H9 (cell line): ENCODE results near the gene INPP5A. TPM values are rescaled to one million over a fixed set of nuclear protein-coding genes. Genes with fewer than 3 reads are reported as not detected.

Experiments
- DNase-seq: peaks from one replicate; pipeline ENCODE4 v3.0.0-alpha.2; 2017
- H2AFZ ChIP-seq: one replicate; pipeline ENCODE4 v1.6.1; 2013; ENCODE audit warnings: mild to moderate bottlenecking, low read length, control low read depth, moderate library complexity
- H2AK5ac ChIP-seq: 2 replicates; pipeline ENCODE4 v1.6.1; 2013; ENCODE audit warnings: low read length, control low read depth, mixed read lengths; ENCODE audit not compliant: insufficient read length
- H2BK120ac ChIP-seq: one replicate; pipeline ENCODE4 v1.6.1; 2013; ENCODE audit warnings: low read depth, mild to moderate bottlenecking, low read length, control low read depth, inconsistent platforms; ENCODE audit not compliant: poor library complexity, severe bottlenecking
- H2BK12ac ChIP-seq: 2 replicates; pipeline ENCODE4 v1.6.1; 2013; ENCODE audit warnings: low read length, control low read depth, mixed read lengths, low read depth; ENCODE audit not compliant: insufficient read length
- H2BK15ac ChIP-seq: 2 replicates; pipeline ENCODE4 v1.6.1; 2013; ENCODE audit warnings: low read depth, low read length, control low read depth
- H2BK20ac ChIP-seq: one replicate; pipeline ENCODE4 v1.6.1; 2013; ENCODE audit warnings: low read depth, mild to moderate bottlenecking, low read length, control low read depth, inconsistent platforms; ENCODE audit not compliant: poor library complexity, severe bottlenecking
- H2BK5ac ChIP-seq: 2 replicates; pipeline ENCODE4 v1.6.1; 2013; ENCODE audit warnings: low read length, control low read depth, mixed read lengths; ENCODE audit not compliant: insufficient read length
- H3K14ac ChIP-seq: 2 replicates; pipeline ENCODE4 v1.6.1; 2013; ENCODE audit warnings: low read length, control low read depth; ENCODE audit not compliant: insufficient read depth
- H3K18ac ChIP-seq: 2 replicates; pipeline ENCODE4 v1.6.1; 2013; ENCODE audit warnings: low read depth, mild to moderate bottlenecking, mixed read lengths, low read length, control low read depth; ENCODE audit not compliant: insufficient read length
- H3K23ac ChIP-seq: 2 replicates; pipeline ENCODE4 v1.6.1; 2013; ENCODE audit warnings: low read length, control low read depth, mixed read lengths, low read depth; ENCODE audit not compliant: insufficient read length
- H3K23me2 ChIP-seq: 2 replicates; pipeline ENCODE4 v1.6.1; 2013; ENCODE audit warnings: low read depth, mild to moderate bottlenecking, mixed read lengths, low read length, control low read depth; ENCODE audit not compliant: insufficient read length, poor library complexity, severe bottlenecking
- H3K27ac ChIP-seq: 2 replicates; pipeline ENCODE4 v1.5.1; 2013; ENCODE audit warnings: low read length, control low read depth, mixed read lengths, low read depth; ENCODE audit not compliant: insufficient read length
- H3K27me3 ChIP-seq: 2 replicates; pipeline ENCODE4 v1.6.1; 2013; ENCODE audit warnings: low read length, control low read depth, inconsistent platforms; ENCODE audit not compliant: insufficient read depth
- H3K4ac ChIP-seq: 2 replicates; pipeline ENCODE4 v1.6.1; 2013; ENCODE audit warnings: low read depth, mild to moderate bottlenecking, control low read depth, inconsistent platforms, low read length, moderate library complexity
- H3K4me1 ChIP-seq: 2 replicates; pipeline ENCODE4 v1.6.1; 2013; ENCODE audit warnings: low read length, control low read depth, inconsistent platforms; ENCODE audit not compliant: insufficient read depth
- H3K4me2 ChIP-seq: 2 replicates; pipeline ENCODE4 v1.6.1; 2013; ENCODE audit warnings: low read length, control low read depth, mixed read lengths; ENCODE audit not compliant: insufficient read length, insufficient read depth
- H3K56ac ChIP-seq: 2 replicates; pipeline ENCODE4 v1.6.1; 2013; ENCODE audit warnings: low read depth, mild to moderate bottlenecking, mixed read lengths, low read length, control low read depth; ENCODE audit not compliant: insufficient read length
- H3K79me1 ChIP-seq: 2 replicates; pipeline ENCODE4 v1.6.1; 2013; ENCODE audit warnings: low read depth, mild to moderate bottlenecking, moderate library complexity, low read length, control low read depth, inconsistent platforms; ENCODE audit not compliant: insufficient read depth, poor library complexity, severe bottlenecking
- H3K79me2 ChIP-seq: 2 replicates; pipeline ENCODE4 v1.6.1; 2013; ENCODE audit warnings: low read length, control low read depth, inconsistent platforms; ENCODE audit not compliant: insufficient read depth
- H3K9ac ChIP-seq: 2 replicates; pipeline ENCODE4 v1.6.1; 2013; ENCODE audit warnings: low read length, control low read depth, mixed read lengths; ENCODE audit not compliant: insufficient read length; ENCODE audit errors: extremely low read depth
- H3K9me3 ChIP-seq: one replicate; pipeline ENCODE4 v1.6.1; 2013; ENCODE audit warnings: low read depth, low read length, inconsistent platforms; ENCODE audit not compliant: control insufficient read depth
- H3T11ph ChIP-seq: one replicate; pipeline ENCODE4 v1.6.1; 2013; ENCODE audit warnings: mild to moderate bottlenecking, low read length, control low read depth, inconsistent platforms
- H4K20me1 ChIP-seq: one replicate; pipeline ENCODE4 v1.6.1; 2013; ENCODE audit not compliant: control insufficient read depth, insufficient read length, insufficient read depth
- H4K5ac ChIP-seq: 2 replicates; pipeline ENCODE4 v1.6.1; 2013; ENCODE audit warnings: low read depth, mild to moderate bottlenecking, mixed read lengths, low read length, control low read depth; ENCODE audit not compliant: insufficient read length
- H4K8ac ChIP-seq: replicated peaks from 2 replicates; pipeline ENCODE4 v1.6.1; 2013; ENCODE audit warnings: low read length, control low read depth, mixed read lengths, low read depth; ENCODE audit not compliant: insufficient read length
- H4K91ac ChIP-seq: 2 replicates; pipeline ENCODE4 v1.6.1; 2013; ENCODE audit warnings: low read depth, mild to moderate bottlenecking, moderate library complexity, mixed read lengths, low read length, control low read depth; ENCODE audit not compliant: insufficient read length
- H3K27ac Mint-ChIP-seq, 3 experiments: 2 replicates in 2 of 3; 3 replicates in 1 of 3; pipeline ENCODE4 v1.8.0; 2020 to 2021; ENCODE audit warnings: mixed read lengths in 3 of 3, mild to moderate bottlenecking in 1 of 3, moderate library complexity in 1 of 3
- H3K27me3 Mint-ChIP-seq: 2 replicates; pipeline ENCODE4 v1.8.0; 2021; ENCODE audit warnings: low read depth, mild to moderate bottlenecking, moderate library complexity, mixed read lengths
- H3K36me3 Mint-ChIP-seq, 3 experiments: 2 replicates in 2 of 3; 3 replicates in 1 of 3; pipeline ENCODE4 v1.8.0; 2020 to 2021; ENCODE audit warnings: low read depth in 3 of 3, mixed read lengths in 3 of 3; ENCODE audit not compliant: insufficient read depth in 1 of 3
- H3K4me1 Mint-ChIP-seq, 2 experiments: 2 replicates each; pipeline ENCODE4 v1.8.0; 2020; ENCODE audit warnings: mixed read lengths in 2 of 2
- H3K4me3 Mint-ChIP-seq, 2 experiments: 2 replicates in 1 of 2; 3 replicates in 1 of 2; pipeline ENCODE4 v1.8.0; 2020 to 2021; ENCODE audit warnings: mild to moderate bottlenecking in 2 of 2, mixed read lengths in 2 of 2, moderate library complexity in 1 of 2
- H3K9me3 Mint-ChIP-seq, 2 experiments: 2 replicates in 1 of 2; 3 replicates in 1 of 2; pipeline ENCODE4 v1.8.0; 2020; ENCODE audit warnings: mild to moderate bottlenecking in 2 of 2, mixed read lengths in 2 of 2, moderate library complexity in 1 of 2
- WGBS: extraction: QIAGEN DNeasy Blood & Tissue Kit; methylation state at CpG from one replicate; pipeline ENCODE4 v1.1.7; 2013; ENCODE audit warnings: missing lambda C conversion rate, low lambda C conversion rate, mixed read lengths; ENCODE audit not compliant: insufficient read length; ENCODE audit errors: extremely low coverage; 5-methylcytosine and 5-hydroxymethylcytosine counted together
- total RNA-seq: library from RNA; stranded (reverse); gene quantifications from 2 replicates; pipeline ENCODE4 v1.2.1, GENCODE V29; 2021
- TF ChIP-seq, protein P1 (sequence below): fragments of 200-600 bp; sonication (generic); conservative IDR thresholded peaks from 3 replicates; pipeline ENCODE4 v1.8.0; 2021; ENCODE audit warnings: antibody characterized with exemption, mild to moderate bottlenecking

The INPP5A gene
- total RNA-seq, 1 experiment from 2014 or later: 17.7 TPM

DNA sequence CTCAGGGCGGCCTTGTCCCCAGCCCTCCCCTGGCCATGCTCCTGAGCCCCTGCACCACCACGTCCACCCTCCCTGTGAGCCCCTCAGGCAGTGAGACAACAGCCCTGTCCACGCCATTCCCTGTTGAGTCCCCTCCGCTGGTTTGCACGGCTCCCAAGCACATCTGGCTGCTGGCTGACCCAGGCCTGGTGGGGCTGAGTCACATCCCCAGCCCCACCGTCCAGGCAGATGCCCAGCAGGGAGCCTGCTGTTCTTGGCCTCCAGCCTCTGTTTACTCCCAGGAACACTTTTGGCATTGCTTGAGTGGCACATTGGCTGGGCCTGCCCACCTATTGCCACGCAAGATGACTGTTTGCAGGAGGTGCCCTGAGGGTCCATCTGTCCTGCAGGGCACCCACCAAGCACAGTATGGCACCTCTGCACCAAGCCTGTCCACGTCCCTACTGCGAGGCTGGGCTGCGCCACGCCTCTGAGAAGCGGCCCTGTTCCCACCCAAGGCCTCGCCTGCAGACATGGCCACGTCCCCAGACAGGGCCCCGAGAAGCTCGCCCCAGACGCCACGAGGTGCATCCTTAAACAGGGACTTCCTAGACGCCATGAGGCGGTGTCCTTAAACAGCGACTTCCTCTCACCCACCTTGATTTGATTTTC is 48.4 kb upstream of the INPP5A start:
- Histone ChIP-seq H2BK12ac (no peak overlapping the region), H2AFZ (no peak overlapping the region), H3T11ph (no peak overlapping the region), H3K4me1 (no peaks in the 10 kb centered on the region), H4K20me1 (no peaks in the 10 kb centered on the region), H3K18ac (no peak overlapping the region), H4K8ac (no peak overlapping the region), H3K79me2 (no peaks in the 10 kb centered on the region), H4K91ac (no peak overlapping the region), H3K27ac (no peak overlapping the region), H2BK20ac (no peak overlapping the region), H2BK15ac (no peak overlapping the region), H3K14ac (no peak overlapping the region), H4K5ac (no peak overlapping the region), H3K4ac (no peak overlapping the region), H3K56ac (no peak overlapping the region), H2AK5ac (no peak overlapping the region), H3K27me3 (no peaks in the 10 kb centered on the region), H2BK120ac (no peak overlapping the region), H3K9me3 (no peaks in the 10 kb centered on the region), H2BK5ac (no peak overlapping the region), H3K23ac (no peak overlapping the region), H3K9ac (no peak overlapping the region), H3K4me2 (no peak overlapping the region), H3K79me1 (no peaks in the 10 kb centered on the region), H3K23me2 (no peaks in the 10 kb centered on the region)
- Mint-ChIP-seq H3K27ac (peak overlapping the region in 1 of 3 experiments; percentile 52; a peak in 2 of 7 replicates), H3K27me3 (peaks cover 28% of the 10 kb centered on the region), H3K4me1 (no peaks in the 10 kb centered on the region), H3K36me3 (no peaks in the 10 kb centered on the region; a peak in 1 of 7 replicates), H3K4me3 (no peak overlapping the region; a peak in 1 of 5 replicates), H3K9me3 (peaks cover 3 to 6% of the 10 kb centered on the region in 2 experiments; a peak in 2 of 5 replicates)
- WGBS: no CpG with 5 or more reads among the region's 21 CpGs
- TF ChIP-seq, protein P1, sequence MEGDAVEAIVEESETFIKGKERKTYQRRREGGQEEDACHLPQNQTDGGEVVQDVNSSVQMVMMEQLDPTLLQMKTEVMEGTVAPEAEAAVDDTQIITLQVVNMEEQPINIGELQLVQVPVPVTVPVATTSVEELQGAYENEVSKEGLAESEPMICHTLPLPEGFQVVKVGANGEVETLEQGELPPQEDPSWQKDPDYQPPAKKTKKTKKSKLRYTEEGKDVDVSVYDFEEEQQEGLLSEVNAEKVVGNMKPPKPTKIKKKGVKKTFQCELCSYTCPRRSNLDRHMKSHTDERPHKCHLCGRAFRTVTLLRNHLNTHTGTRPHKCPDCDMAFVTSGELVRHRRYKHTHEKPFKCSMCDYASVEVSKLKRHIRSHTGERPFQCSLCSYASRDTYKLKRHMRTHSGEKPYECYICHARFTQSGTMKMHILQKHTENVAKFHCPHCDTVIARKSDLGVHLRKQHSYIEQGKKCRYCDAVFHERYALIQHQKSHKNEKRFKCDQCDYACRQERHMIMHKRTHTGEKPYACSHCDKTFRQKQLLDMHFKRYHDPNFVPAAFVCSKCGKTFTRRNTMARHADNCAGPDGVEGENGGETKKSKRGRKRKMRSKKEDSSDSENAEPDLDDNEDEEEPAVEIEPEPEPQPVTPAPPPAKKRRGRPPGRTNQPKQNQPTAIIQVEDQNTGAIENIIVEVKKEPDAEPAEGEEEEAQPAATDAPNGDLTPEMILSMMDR: no peak
- DNase-seq: peak; percentile 22
